Osteoblast (primary cell): ENCODE data around the gene DR1. TPM values are rescaled to one million over a fixed set of nuclear protein-coding genes. Genes with fewer than 3 reads are reported as not detected.

ENCODE experiments used
- DNase-seq: peaks from one replicate; pipeline ENCODE4 v3.0.0; 2011; ENCODE audit warnings: low spot score, mixed read lengths; ENCODE audit not compliant: insufficient read length; ENCODE audit errors: missing footprints
- H2AFZ ChIP-seq: 2 replicates; pipeline ENCODE4 v1.6.0; 2011; ENCODE audit warnings: mild to moderate bottlenecking, low read length
- H3K27ac ChIP-seq: 2 replicates; pipeline ENCODE4 v1.5.1; 2011; ENCODE audit warnings: mild to moderate bottlenecking, low read depth, low read length, moderate library complexity
- H3K27me3 ChIP-seq: 2 replicates; pipeline ENCODE4 v1.6.0; 2012; ENCODE audit warnings: mild to moderate bottlenecking, control low read depth, inconsistent platforms, low read length, moderate library complexity; ENCODE audit not compliant: insufficient read depth
- H3K36me3 ChIP-seq: 2 replicates; pipeline ENCODE4 v1.5.1; 2011; ENCODE audit warnings: mild to moderate bottlenecking, low read length, control low read depth, moderate library complexity; ENCODE audit not compliant: insufficient read depth
- H3K4me1 ChIP-seq: 2 replicates; pipeline ENCODE4 v1.5.1; 2011; ENCODE audit warnings: mild to moderate bottlenecking, low read length, control low read depth, moderate library complexity; ENCODE audit not compliant: insufficient read depth
- H3K4me2 ChIP-seq: 2 replicates; pipeline ENCODE4 v1.6.0; 2011; ENCODE audit warnings: mild to moderate bottlenecking, low read length; ENCODE audit not compliant: insufficient read depth
- H3K4me3 ChIP-seq: fragments of 200-600 bp; sonication (generic); 3 replicates; pipeline ENCODE4 v1.5.1; 2012; ENCODE audit warnings: mild to moderate bottlenecking, low read length, inconsistent platforms; ENCODE audit not compliant: insufficient read depth
- H3K79me2 ChIP-seq: 2 replicates; pipeline ENCODE4 v1.6.0; 2012; ENCODE audit warnings: mild to moderate bottlenecking, low read length, control low read depth, inconsistent platforms; ENCODE audit not compliant: insufficient read depth
- H3K9me3 ChIP-seq: 2 replicates; pipeline ENCODE4 v1.5.1; 2011; ENCODE audit warnings: low read depth, low read length, control low read depth
- H4K20me1 ChIP-seq: 2 replicates; pipeline ENCODE4 v1.6.0; 2012; ENCODE audit warnings: mild to moderate bottlenecking, low read length, control low read depth; ENCODE audit not compliant: insufficient read depth
- CTCF ChIP-seq: IDR thresholded peaks from 2 replicates; pipeline ENCODE4 v1.5.1; 2011; ENCODE audit warnings: mild to moderate bottlenecking, low read depth, low read length, moderate library complexity; ENCODE audit errors: extremely low read depth
- total RNA-seq: library from RNA; depleted of rRNA; stranded (reverse); fragments of >200 nt; gene quantifications from 2 replicates; pipeline ENCODE4 v1.2.3, GENCODE V29; 2012

DR1 gene
- total RNA-seq, 1 donor = 26.8 TPM

DNA sequence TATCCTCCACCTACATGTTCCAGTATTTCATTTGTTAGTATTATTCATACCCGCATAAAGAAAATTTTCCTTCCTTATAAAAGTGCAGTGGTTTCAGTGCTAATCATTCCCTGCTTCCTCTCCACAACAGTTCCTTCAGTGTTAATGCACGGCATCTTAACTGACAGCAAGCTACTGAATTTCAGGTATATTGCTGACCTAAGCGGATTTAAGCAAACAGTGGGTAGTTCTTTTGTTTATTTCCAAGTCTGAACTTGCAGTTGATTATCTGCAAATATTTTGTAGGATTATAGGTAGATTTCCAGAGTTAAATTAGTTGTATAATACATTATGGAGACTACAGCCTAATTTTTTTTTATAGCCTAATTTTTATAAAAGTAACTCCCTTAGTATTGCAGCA, 15.1 kb upstream of the DR1 start:
- Histone ChIP-seq H3K79me2 (no peaks in the 10 kb centered on the region), H3K27ac (no peak overlapping the region), H3K36me3 (no peaks in the 10 kb centered on the region), H3K4me2 (no peak overlapping the region), H3K27me3 (no peaks in the 10 kb centered on the region), H4K20me1 (no peaks in the 10 kb centered on the region), H3K4me1 (peaks cover 16% of the 10 kb centered on the region), H2AFZ (no peak overlapping the region), H3K4me3 (no peak overlapping the region), H3K9me3 (no peaks in the 10 kb centered on the region)
- no peak for TF ChIP-seq CTCF
- DNase-seq = no peak

DNA sequence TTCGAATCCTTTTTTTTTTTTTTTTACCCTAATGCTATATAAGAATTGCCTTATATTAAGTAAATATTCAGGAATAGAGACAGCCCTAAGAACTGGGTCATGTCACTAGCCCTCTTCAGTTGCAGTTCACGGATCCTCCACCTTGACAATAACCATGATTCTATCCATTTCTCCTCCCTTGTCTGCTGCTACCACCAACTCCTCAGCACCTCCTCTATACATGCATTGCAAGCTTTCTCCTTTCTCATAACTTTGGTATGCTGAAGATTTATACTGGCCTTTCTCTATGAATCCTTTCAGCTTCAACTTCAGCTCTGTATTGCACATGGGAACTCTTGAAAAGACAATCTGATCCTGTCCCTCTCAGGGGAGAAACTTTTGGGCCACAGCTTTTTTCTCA, 14.3 kb upstream of the DR1 start:
- no peak for DNase-seq

GRCh38 chr1:93332368-93332767, 13.3 kb upstream of the DR1 start:
- Histone ChIP-seq H2AFZ (no peak overlapping the region), H3K36me3 (no peaks in the 10 kb centered on the region), H3K9me3 (no peaks in the 10 kb centered on the region), H3K4me2 (no peak overlapping the region), H3K27ac (no peak overlapping the region), H3K4me3 (no peak overlapping the region), H3K4me1 (peaks cover 13% of the 10 kb centered on the region), H4K20me1 (no peaks in the 10 kb centered on the region), H3K27me3 (no peaks in the 10 kb centered on the region), H3K79me2 (no peaks in the 10 kb centered on the region)
- TF ChIP-seq CTCF = no peak
- DNase-seq = no peak

More for the DNA sequence above, 14.3 kb upstream of the DR1 start:
- TF ChIP-seq CTCF = no peak
- no peaks in the 10 kb centered on the region for H3K27me3 ChIP-seq
- H3K9me3 ChIP-seq = no peaks in the 10 kb centered on the region
- peaks cover 13% of the 10 kb centered on the region for H3K4me1 ChIP-seq
- H3K27ac ChIP-seq = no peak overlapping the region
- H2AFZ ChIP-seq = no peak overlapping the region
- no peaks in the 10 kb centered on the region for H4K20me1 ChIP-seq
- H3K4me3 ChIP-seq = no peak overlapping the region
- H3K79me2 ChIP-seq = no peaks in the 10 kb centered on the region
- no peak overlapping the region for H3K4me2 ChIP-seq
- H3K36me3 ChIP-seq = no peaks in the 10 kb centered on the region

GRCh38 chr1:93338387-93339146, 7.1 kb upstream of the DR1 start:
- H4K20me1 ChIP-seq = no peaks in the 10 kb centered on the region
- H3K27ac ChIP-seq = peak overlapping the region; percentile 84
- peak overlapping the region; percentile 58 for H3K4me2 ChIP-seq
- TF ChIP-seq CTCF = no peak
- peak overlapping the region; percentile 5 for H2AFZ ChIP-seq
- H3K9me3 ChIP-seq = no peaks in the 10 kb centered on the region
- H3K4me1 ChIP-seq = peaks cover 17% of the 10 kb centered on the region
- H3K27me3 ChIP-seq = no peaks in the 10 kb centered on the region
- H3K4me3 ChIP-seq = peak overlapping the region; percentile 8
- peak; percentile 91 for DNase-seq
- H3K79me2 ChIP-seq = peaks cover 6% of the 10 kb centered on the region
- no peaks in the 10 kb centered on the region for H3K36me3 ChIP-seq
